Osteoblast (primary cell): ENCODE data around the gene ZFC3H1. TPM values are rescaled to one million over a fixed set of nuclear protein-coding genes. Genes with fewer than 3 reads are reported as not detected.
A peak's percentile ranks its signal among the peaks of the same experiment; 100 is the strongest.

ENCODE experiments used
- DNase-seq: peaks from one replicate; pipeline ENCODE4 v3.0.0; 2011; ENCODE audit warnings: low spot score, mixed read lengths; ENCODE audit not compliant: insufficient read length; ENCODE audit errors: missing footprints
- H2AFZ ChIP-seq: 2 replicates; pipeline ENCODE4 v1.6.0; 2011; ENCODE audit warnings: mild to moderate bottlenecking, low read length
- H3K27ac ChIP-seq: 2 replicates; pipeline ENCODE4 v1.5.1; 2011; ENCODE audit warnings: mild to moderate bottlenecking, low read depth, low read length, moderate library complexity
- H3K27me3 ChIP-seq: 2 replicates; pipeline ENCODE4 v1.6.0; 2012; ENCODE audit warnings: mild to moderate bottlenecking, control low read depth, inconsistent platforms, low read length, moderate library complexity; ENCODE audit not compliant: insufficient read depth
- H3K36me3 ChIP-seq: 2 replicates; pipeline ENCODE4 v1.5.1; 2011; ENCODE audit warnings: mild to moderate bottlenecking, low read length, control low read depth, moderate library complexity; ENCODE audit not compliant: insufficient read depth
- H3K4me1 ChIP-seq: 2 replicates; pipeline ENCODE4 v1.5.1; 2011; ENCODE audit warnings: mild to moderate bottlenecking, low read length, control low read depth, moderate library complexity; ENCODE audit not compliant: insufficient read depth
- H3K4me2 ChIP-seq: 2 replicates; pipeline ENCODE4 v1.6.0; 2011; ENCODE audit warnings: mild to moderate bottlenecking, low read length; ENCODE audit not compliant: insufficient read depth
- H3K4me3 ChIP-seq: fragments of 200-600 bp; sonication (generic); 3 replicates; pipeline ENCODE4 v1.5.1; 2012; ENCODE audit warnings: mild to moderate bottlenecking, low read length, inconsistent platforms; ENCODE audit not compliant: insufficient read depth
- H3K79me2 ChIP-seq: 2 replicates; pipeline ENCODE4 v1.6.0; 2012; ENCODE audit warnings: mild to moderate bottlenecking, low read length, control low read depth, inconsistent platforms; ENCODE audit not compliant: insufficient read depth
- H3K9me3 ChIP-seq: 2 replicates; pipeline ENCODE4 v1.5.1; 2011; ENCODE audit warnings: low read depth, low read length, control low read depth
- H4K20me1 ChIP-seq: 2 replicates; pipeline ENCODE4 v1.6.0; 2012; ENCODE audit warnings: mild to moderate bottlenecking, low read length, control low read depth; ENCODE audit not compliant: insufficient read depth
- total RNA-seq: library from RNA; depleted of rRNA; stranded (reverse); fragments of >200 nt; gene quantifications from 2 replicates; pipeline ENCODE4 v1.2.3, GENCODE V29; 2012
- TF ChIP-seq, protein P1 (sequence below): IDR thresholded peaks from 2 replicates; pipeline ENCODE4 v1.5.1; 2011; ENCODE audit warnings: mild to moderate bottlenecking, low read depth, low read length, moderate library complexity; ENCODE audit errors: extremely low read depth

The ZFC3H1 gene
- total RNA-seq, 1 donor, result 36.6 TPM

DNA sequence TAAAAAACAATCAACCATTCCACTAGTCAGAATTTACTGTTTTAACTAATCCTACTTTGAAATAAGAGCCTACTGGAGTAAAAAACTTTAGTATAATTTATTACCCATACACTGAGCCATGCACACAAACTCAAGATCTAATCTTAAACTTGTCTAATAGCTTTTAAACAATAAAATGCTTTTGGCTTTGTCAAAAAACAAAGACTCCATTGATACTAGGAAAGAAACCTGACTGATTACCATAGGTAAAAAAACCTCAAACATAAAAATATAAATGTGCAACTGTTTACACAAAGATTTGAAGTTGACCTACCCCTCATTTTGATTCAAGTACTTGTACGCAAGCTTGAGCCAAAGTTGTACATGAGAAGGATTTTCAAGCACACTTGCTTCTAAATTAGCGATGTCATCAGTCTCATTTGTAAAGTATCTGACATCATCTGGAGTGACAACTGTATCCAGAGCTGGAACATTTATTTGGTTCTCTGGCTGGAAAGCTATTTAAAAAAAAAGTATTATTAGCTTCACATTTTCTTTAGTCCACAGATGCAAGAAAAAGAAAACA lies 36.1 kb downstream of the ZFC3H1 start:
- TF ChIP-seq, protein P1, sequence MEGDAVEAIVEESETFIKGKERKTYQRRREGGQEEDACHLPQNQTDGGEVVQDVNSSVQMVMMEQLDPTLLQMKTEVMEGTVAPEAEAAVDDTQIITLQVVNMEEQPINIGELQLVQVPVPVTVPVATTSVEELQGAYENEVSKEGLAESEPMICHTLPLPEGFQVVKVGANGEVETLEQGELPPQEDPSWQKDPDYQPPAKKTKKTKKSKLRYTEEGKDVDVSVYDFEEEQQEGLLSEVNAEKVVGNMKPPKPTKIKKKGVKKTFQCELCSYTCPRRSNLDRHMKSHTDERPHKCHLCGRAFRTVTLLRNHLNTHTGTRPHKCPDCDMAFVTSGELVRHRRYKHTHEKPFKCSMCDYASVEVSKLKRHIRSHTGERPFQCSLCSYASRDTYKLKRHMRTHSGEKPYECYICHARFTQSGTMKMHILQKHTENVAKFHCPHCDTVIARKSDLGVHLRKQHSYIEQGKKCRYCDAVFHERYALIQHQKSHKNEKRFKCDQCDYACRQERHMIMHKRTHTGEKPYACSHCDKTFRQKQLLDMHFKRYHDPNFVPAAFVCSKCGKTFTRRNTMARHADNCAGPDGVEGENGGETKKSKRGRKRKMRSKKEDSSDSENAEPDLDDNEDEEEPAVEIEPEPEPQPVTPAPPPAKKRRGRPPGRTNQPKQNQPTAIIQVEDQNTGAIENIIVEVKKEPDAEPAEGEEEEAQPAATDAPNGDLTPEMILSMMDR, result no peak
- H3K4me1 ChIP-seq, result peaks cover 5% of the 10 kb centered on the region
- H3K36me3 ChIP-seq, result peaks cover 91% of the 10 kb centered on the region
- H3K4me2 ChIP-seq, result no peak overlapping the region
- no peak for DNase-seq
- H3K79me2 ChIP-seq, result peaks cover 21% of the 10 kb centered on the region
- H3K4me3 ChIP-seq, result no peak overlapping the region
- H3K9me3 ChIP-seq, result no peaks in the 10 kb centered on the region
- H2AFZ ChIP-seq, result no peak overlapping the region
- H3K27me3 ChIP-seq, result no peaks in the 10 kb centered on the region
- H4K20me1 ChIP-seq, result peaks cover 2% of the 10 kb centered on the region
- no peak overlapping the region for H3K27ac ChIP-seq

DNA sequence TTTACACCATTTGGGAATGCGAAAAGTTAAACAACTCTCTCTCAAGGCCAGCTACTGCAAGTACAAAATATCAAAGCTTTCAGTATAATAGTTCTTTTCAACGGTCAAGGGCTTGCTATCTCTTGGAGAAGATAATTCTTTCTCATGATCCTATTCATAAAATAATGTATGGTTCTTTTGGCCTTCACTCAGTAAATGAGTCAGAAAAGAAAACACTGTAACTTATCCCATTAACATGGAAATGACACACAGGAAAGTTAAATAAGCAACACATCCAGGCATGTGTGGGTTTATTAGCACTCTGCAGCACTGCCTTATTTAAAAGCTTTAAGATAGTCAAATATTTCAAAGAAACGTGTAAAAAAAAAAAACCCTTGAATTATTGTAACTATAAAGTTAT lies 36.9 kb downstream of the ZFC3H1 start:
- Histone ChIP-seq H2AFZ (no peak overlapping the region), H3K4me2 (no peak overlapping the region), H3K4me3 (no peak overlapping the region), H3K27ac (peak overlapping the region; percentile 38), H3K27me3 (no peaks in the 10 kb centered on the region), H4K20me1 (peaks cover 2% of the 10 kb centered on the region), H3K36me3 (peaks cover 91% of the 10 kb centered on the region), H3K4me1 (peaks cover 5% of the 10 kb centered on the region), H3K9me3 (no peaks in the 10 kb centered on the region), H3K79me2 (peaks cover 28% of the 10 kb centered on the region)
- TF ChIP-seq, protein P1, result no peak
- DNase-seq, result no peak

GRCh38 chr12:71626098-71626497 lies 37.5 kb downstream of the ZFC3H1 start:
- Histone ChIP-seq H4K20me1 (peaks cover 2% of the 10 kb centered on the region), H3K27me3 (no peaks in the 10 kb centered on the region), H3K4me2 (no peak overlapping the region), H3K9me3 (no peaks in the 10 kb centered on the region), H3K36me3 (peaks cover 91% of the 10 kb centered on the region), H3K79me2 (peaks cover 32% of the 10 kb centered on the region), H3K27ac (peak overlapping the region; percentile 38), H3K4me1 (peaks cover 5% of the 10 kb centered on the region), H2AFZ (no peak overlapping the region), H3K4me3 (no peak overlapping the region)
- TF ChIP-seq, protein P1, result no peak
- no peak for DNase-seq

DNA sequence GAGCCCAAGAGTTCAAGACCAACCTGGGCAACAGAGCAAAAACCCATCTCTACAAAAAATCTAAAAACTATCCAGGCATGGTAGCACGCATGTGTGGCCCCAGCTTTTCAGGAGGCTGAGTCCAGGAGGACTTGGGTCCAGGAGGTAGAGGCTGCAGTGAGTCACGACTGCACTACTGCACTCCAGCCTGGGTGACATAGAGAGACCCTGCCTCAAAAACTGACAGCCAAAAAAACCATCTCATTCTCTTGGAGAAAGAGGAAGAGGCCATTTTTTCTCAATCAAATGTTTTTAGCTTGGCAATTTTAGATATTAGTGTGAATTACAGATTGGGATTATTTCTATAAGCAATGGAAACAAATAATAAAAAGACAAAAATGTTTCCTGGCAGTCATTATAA lies 38.2 kb downstream of the ZFC3H1 start:
- no peak for DNase-seq
- peaks cover 36% of the 10 kb centered on the region for H3K79me2 ChIP-seq
- no peaks in the 10 kb centered on the region for H3K9me3 ChIP-seq
- H3K36me3 ChIP-seq, result peaks cover 91% of the 10 kb centered on the region
- H3K4me3 ChIP-seq, result no peak overlapping the region
- peaks cover 2% of the 10 kb centered on the region for H4K20me1 ChIP-seq
- H3K27ac ChIP-seq, result no peak overlapping the region
- no peak overlapping the region for H2AFZ ChIP-seq
- H3K27me3 ChIP-seq, result no peaks in the 10 kb centered on the region
- no peak overlapping the region for H3K4me2 ChIP-seq
- TF ChIP-seq, protein P1, result no peak
- H3K4me1 ChIP-seq, result peaks cover 5% of the 10 kb centered on the region
